Endodermal cell (in vitro differentiated cells): ENCODE data around the gene CPNE5. TPM values are rescaled to one million over a fixed set of nuclear protein-coding genes. Genes with fewer than 3 reads are reported as not detected.

Experiments
- DNase-seq: peaks from one replicate; pipeline ENCODE4 v3.0.0-alpha.2; 2017
- H3K27ac ChIP-seq: 2 replicates; pipeline ENCODE4 v1.5.1; 2013; ENCODE audit warnings: mild to moderate bottlenecking, low read depth, low read length, moderate library complexity
- H3K27me3 ChIP-seq: 2 replicates; pipeline ENCODE4 v1.6.1; 2013; ENCODE audit warnings: mild to moderate bottlenecking, low read length, moderate library complexity; ENCODE audit not compliant: insufficient read depth, control insufficient read depth, poor library complexity, severe bottlenecking
- H3K36me3 ChIP-seq: 2 replicates; pipeline ENCODE4 v1.7.0; 2013; ENCODE audit warnings: mild to moderate bottlenecking, low read length, moderate library complexity; ENCODE audit not compliant: control insufficient read depth, insufficient read depth
- H3K4me1 ChIP-seq: one replicate; pipeline ENCODE4 v1.7.0; 2013; ENCODE audit warnings: low read length; ENCODE audit not compliant: control insufficient read depth, insufficient read depth
- H3K4me3 ChIP-seq: 2 replicates; pipeline ENCODE4 v1.5.1; 2013; ENCODE audit warnings: mild to moderate bottlenecking, low read length, moderate library complexity
- H3K9ac ChIP-seq: 2 replicates; pipeline ENCODE4 v1.6.1; 2013; ENCODE audit warnings: mild to moderate bottlenecking, low read length, moderate library complexity; ENCODE audit not compliant: poor library complexity, severe bottlenecking; ENCODE audit errors: extremely low read depth
- H3K9me3 ChIP-seq: 2 replicates; pipeline ENCODE4 v1.6.1; 2013; ENCODE audit warnings: mild to moderate bottlenecking, low read length, moderate library complexity; ENCODE audit not compliant: control insufficient read depth
- H3K27ac Mint-ChIP-seq: 2 replicates; pipeline ENCODE4 v1.8.0; 2020; ENCODE audit warnings: mixed read lengths
- H3K27me3 Mint-ChIP-seq: 2 replicates; pipeline ENCODE4 v1.8.0; 2021; ENCODE audit warnings: mild to moderate bottlenecking, mixed read lengths; ENCODE audit not compliant: insufficient read depth
- H3K36me3 Mint-ChIP-seq: 2 replicates; pipeline ENCODE4 v1.8.0; 2020; ENCODE audit warnings: low read depth, mixed read lengths
- H3K4me1 Mint-ChIP-seq: 2 replicates; pipeline ENCODE4 v1.8.0; 2020; ENCODE audit warnings: mixed read lengths
- H3K4me3 Mint-ChIP-seq: 2 replicates; pipeline ENCODE4 v1.8.0; 2020; ENCODE audit warnings: mild to moderate bottlenecking, moderate library complexity, mixed read lengths
- H3K9me3 Mint-ChIP-seq: 2 replicates; pipeline ENCODE4 v1.8.0; 2020; ENCODE audit warnings: mild to moderate bottlenecking, mixed read lengths
- CTCF ChIP-seq: fragments of 200-600 bp; sonication (generic); conservative IDR thresholded peaks from 2 replicates; pipeline ENCODE4 v1.5.0; 2021; ENCODE audit warnings: antibody characterized with exemption, mild to moderate bottlenecking
- WGBS, 2 experiments: methylation state at CpG; one replicate each; pipeline versions ENCODE4 v1.1.5 to v1.1.7; 2013; ENCODE audit warnings: missing lambda C conversion rate in 2 of 2, mixed read lengths in 1 of 2; ENCODE audit not compliant: insufficient coverage in 1 of 2, insufficient read length in 1 of 2; 5-methylcytosine and 5-hydroxymethylcytosine counted together
- total RNA-seq, 2 donors: library from RNA; stranded (reverse); fragmentation: NEBNext Ultra II Directional in 1 of 2; extraction: Animal tissue kit (Norgen Biotek cat#: 25700) in 1 of 2; gene quantifications; 2 replicates in 1 of 2; 3 replicates in 1 of 2; pipeline ENCODE4 v1.2.1, GENCODE V29; 2021

Gene CPNE5
- total RNA-seq, 2 donors from 2014 or later = 0.26 to 0.42 TPM

DNA sequence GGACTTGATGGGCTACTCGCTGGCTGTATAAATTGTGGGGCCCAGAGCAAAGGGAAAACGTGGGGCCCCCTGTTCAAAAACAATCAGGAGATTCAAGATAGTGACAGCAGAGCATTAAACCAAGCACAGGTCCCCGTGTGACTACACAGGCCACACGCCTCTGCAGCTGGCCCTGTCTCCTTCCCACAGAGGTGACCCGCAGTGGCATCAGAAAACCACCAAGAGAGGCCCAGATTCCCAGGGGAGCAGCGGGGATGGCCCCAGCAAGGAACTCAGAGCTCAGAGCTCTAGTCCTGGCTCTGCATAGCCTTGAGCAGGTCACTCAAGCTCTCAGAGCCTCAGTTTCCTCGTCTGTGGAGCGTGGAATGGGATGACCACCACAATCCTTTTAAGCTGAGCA lies 57.6 kb downstream of the CPNE5 start:
- H3K27me3 Mint-ChIP-seq = peaks cover 6% of the 10 kb centered on the region
- 85 to 91% methylated on average over 8 of the region's 8 CpGs for WGBS, 2 experiments

DNA sequence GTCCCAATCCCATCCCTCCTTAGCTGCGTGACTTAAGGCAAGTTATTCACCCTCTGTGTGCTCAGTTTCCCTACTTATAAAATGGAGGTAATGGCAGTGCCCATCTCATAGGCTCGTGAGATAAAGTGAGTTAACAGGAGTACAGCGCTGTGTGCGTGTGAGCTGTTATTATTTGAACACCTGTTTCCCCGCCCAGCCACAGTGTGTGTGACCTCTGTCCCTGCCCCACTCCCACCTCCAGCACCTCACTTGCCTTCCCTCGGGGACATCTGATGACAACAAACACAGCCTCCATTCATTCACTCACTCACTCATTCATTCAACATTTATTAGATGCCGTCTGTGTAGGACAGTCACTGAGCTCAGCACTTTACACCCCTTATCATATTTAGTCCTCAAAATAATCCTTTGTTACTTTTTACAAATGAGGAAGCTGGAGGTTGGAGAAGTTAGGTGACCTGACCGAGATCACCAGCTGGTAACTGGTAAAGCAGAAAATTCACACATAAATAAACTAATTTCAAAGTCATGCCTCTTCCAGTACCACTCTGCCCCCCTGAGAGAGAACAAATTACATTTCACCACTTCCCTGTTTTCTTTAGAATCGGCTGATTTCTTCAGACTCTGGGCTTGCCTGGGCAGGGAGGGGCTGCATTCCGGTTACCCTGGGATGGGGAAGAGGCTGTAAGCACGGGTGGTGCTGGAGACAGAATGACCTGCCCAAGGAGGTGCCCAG lies 58.6 kb downstream of the CPNE5 start:
- no peak overlapping the region for H3K4me3 ChIP-seq
- no peaks in the 10 kb centered on the region for H3K4me1 ChIP-seq
- no peaks in the 10 kb centered on the region for H3K27me3 ChIP-seq
- 83 to 88% methylated on average over 8 to 11 of the region's 11 CpGs for WGBS, 2 experiments
- DNase-seq = no peak
- H3K9ac ChIP-seq = no peak overlapping the region
- no peaks in the 10 kb centered on the region for H3K9me3 ChIP-seq
- Mint-ChIP-seq H3K27ac (no peak overlapping the region), H3K9me3 (no peaks in the 10 kb centered on the region), H3K36me3 (no peaks in the 10 kb centered on the region), H3K4me1 (peaks cover 20% of the 10 kb centered on the region), H3K27me3 (peaks cover 8% of the 10 kb centered on the region), H3K4me3 (no peak overlapping the region)
- no peaks in the 10 kb centered on the region for H3K36me3 ChIP-seq
- no peak overlapping the region for H3K27ac ChIP-seq
- TF ChIP-seq CTCF = no peak

More for the DNA sequence above, 57.6 kb downstream of the CPNE5 start:
- Mint-ChIP-seq H3K9me3 (no peaks in the 10 kb centered on the region), H3K27ac (no peak overlapping the region), H3K4me3 (no peak overlapping the region), H3K36me3 (no peaks in the 10 kb centered on the region), H3K4me1 (peaks cover 18% of the 10 kb centered on the region)
- no peak overlapping the region for H3K9ac ChIP-seq
- TF ChIP-seq CTCF = no peak
- no peaks in the 10 kb centered on the region for H3K4me1 ChIP-seq
- H3K9me3 ChIP-seq = no peaks in the 10 kb centered on the region
- no peak overlapping the region for H3K27ac ChIP-seq
- DNase-seq = no peak
- no peak overlapping the region for H3K4me3 ChIP-seq
- H3K27me3 ChIP-seq = no peaks in the 10 kb centered on the region
- H3K36me3 ChIP-seq = no peaks in the 10 kb centered on the region

GRCh38 chr6:36779227-36779626 lies 60.0 kb downstream of the CPNE5 start:
- no peak for DNase-seq
- Histone ChIP-seq H3K27ac (no peak overlapping the region), H3K4me3 (no peak overlapping the region), H3K27me3 (no peaks in the 10 kb centered on the region), H3K9me3 (no peaks in the 10 kb centered on the region), H3K36me3 (no peaks in the 10 kb centered on the region), H3K4me1 (no peaks in the 10 kb centered on the region), H3K9ac (no peak overlapping the region)
- 90 to 91% methylated on average over 4 to 5 of the region's 5 CpGs for WGBS, 2 experiments
- H3K27ac Mint-ChIP-seq = no peak overlapping the region
- peaks cover 20% of the 10 kb centered on the region for H3K4me1 Mint-ChIP-seq
- H3K4me3 Mint-ChIP-seq = no peak overlapping the region
- peaks cover 10% of the 10 kb centered on the region for H3K27me3 Mint-ChIP-seq
- no peaks in the 10 kb centered on the region for H3K36me3 Mint-ChIP-seq
- TF ChIP-seq CTCF = no peak
- H3K9me3 Mint-ChIP-seq = no peaks in the 10 kb centered on the region
